ENCODE data around the gene CENPL.

DNA sequence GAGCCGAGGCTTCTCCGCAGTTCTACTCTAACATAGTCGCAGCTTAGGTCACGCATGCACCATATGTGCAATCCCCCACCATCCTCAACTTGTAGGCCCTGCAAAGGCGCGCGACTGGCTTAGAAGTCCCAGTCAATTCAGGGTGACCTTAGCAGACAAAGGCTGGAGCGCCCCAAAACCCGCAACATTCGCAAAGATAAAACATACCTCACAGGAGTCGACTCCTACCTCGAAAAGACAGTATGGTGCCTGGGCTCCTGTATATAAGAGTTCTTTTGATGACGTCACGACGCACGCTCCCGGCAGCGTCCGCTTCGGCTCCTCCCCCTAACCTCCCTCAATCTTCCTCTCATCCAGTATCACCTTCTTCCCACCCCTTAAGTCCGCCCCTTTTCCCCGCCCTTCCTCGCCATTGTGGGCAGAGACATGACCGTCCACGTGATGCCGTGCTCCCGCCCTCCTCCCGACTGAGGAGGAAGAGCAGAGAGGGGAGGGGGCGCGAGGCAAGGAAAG lies 43.1 kb upstream of the CENPL start, which contains the start of gene GAS5:
- TF ChIP-seq, protein P1, sequence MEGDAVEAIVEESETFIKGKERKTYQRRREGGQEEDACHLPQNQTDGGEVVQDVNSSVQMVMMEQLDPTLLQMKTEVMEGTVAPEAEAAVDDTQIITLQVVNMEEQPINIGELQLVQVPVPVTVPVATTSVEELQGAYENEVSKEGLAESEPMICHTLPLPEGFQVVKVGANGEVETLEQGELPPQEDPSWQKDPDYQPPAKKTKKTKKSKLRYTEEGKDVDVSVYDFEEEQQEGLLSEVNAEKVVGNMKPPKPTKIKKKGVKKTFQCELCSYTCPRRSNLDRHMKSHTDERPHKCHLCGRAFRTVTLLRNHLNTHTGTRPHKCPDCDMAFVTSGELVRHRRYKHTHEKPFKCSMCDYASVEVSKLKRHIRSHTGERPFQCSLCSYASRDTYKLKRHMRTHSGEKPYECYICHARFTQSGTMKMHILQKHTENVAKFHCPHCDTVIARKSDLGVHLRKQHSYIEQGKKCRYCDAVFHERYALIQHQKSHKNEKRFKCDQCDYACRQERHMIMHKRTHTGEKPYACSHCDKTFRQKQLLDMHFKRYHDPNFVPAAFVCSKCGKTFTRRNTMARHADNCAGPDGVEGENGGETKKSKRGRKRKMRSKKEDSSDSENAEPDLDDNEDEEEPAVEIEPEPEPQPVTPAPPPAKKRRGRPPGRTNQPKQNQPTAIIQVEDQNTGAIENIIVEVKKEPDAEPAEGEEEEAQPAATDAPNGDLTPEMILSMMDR (conservative IDR thresholded peaks at IDR 0.05): no peak
- no peak for TF ChIP-seq EZH2 (IDR thresholded peaks at IDR 0.05; ENCODE audit: low read depth)
